HepG2 (cell line): ENCODE results near the gene NRDE2. TPM values are rescaled to one million over a fixed set of nuclear protein-coding genes. Genes with fewer than 3 reads are reported as not detected.

Experiments
- BRCA1 ChIP-seq: sonication (generic); formaldehyde crosslinking; IDR thresholded peaks from 2 replicates; pipeline ENCODE4 v1.4.0; 2020; ENCODE audit warnings: missing genetic modification reagents
- BRD4 ChIP-seq: sonication (generic); formaldehyde crosslinking; IDR thresholded peaks from 2 replicates; pipeline ENCODE4 v1.4.0; 2020; ENCODE audit warnings: missing genetic modification reagents
- EEA1 ChIP-seq: sonication (generic); formaldehyde crosslinking; IDR thresholded peaks from 2 replicates; pipeline ENCODE4 v1.5.1; 2020; ENCODE audit warnings: mild to moderate bottlenecking, missing genetic modification reagents, borderline replicate concordance
- KDM5A ChIP-seq: fragments of 200-600 bp; sonication (generic); IDR thresholded peaks from 2 replicates; pipeline ENCODE4 v1.7.0; 2018; ENCODE audit warnings: antibody characterized with exemption, mild to moderate bottlenecking, low read length, borderline replicate concordance
- KMT2A ChIP-seq: sonication (generic); formaldehyde crosslinking; IDR thresholded peaks from 2 replicates; pipeline ENCODE4 v1.4.0; 2020; ENCODE audit warnings: missing genetic modification reagents
- MYC ChIP-seq: sonication (generic); formaldehyde crosslinking; IDR thresholded peaks from 2 replicates; pipeline ENCODE4 v1.9.0; 2021; ENCODE audit warnings: missing genetic modification reagents, borderline replicate concordance
- NFE2L1 ChIP-seq: sonication (generic); formaldehyde crosslinking; IDR thresholded peaks from 2 replicates; pipeline ENCODE4 v1.4.0; 2020; ENCODE audit warnings: missing genetic modification reagents, mild to moderate bottlenecking, borderline replicate concordance
- NFKBIZ ChIP-seq: IDR thresholded peaks from 2 replicates; pipeline ENCODE4 v1.6.1; 2018; ENCODE audit warnings: missing genetic modification reagents, missing compliant biosample characterization
- PAWR ChIP-seq: sonication (generic); formaldehyde crosslinking; IDR thresholded peaks from 2 replicates; pipeline ENCODE4 v1.4.0; 2020; ENCODE audit warnings: missing genetic modification reagents, mild to moderate bottlenecking, borderline replicate concordance
- PPARG ChIP-seq: conservative IDR thresholded peaks from 2 replicates; pipeline ENCODE4 v1.6.1; 2016; ENCODE audit warnings: missing biosample characterization, missing genetic modification reagents
- RARG ChIP-seq: sonication (generic); formaldehyde crosslinking; IDR thresholded peaks from 2 replicates; pipeline ENCODE4 v1.4.0; 2020; ENCODE audit warnings: low read depth, mild to moderate bottlenecking, missing genetic modification reagents
- RFX3 ChIP-seq: IDR thresholded peaks from 2 replicates; pipeline ENCODE4 v1.6.1; 2016; ENCODE audit warnings: missing biosample characterization, missing genetic modification reagents
- RXRA ChIP-seq: sonication (generic); formaldehyde crosslinking; IDR thresholded peaks from 2 replicates; pipeline ENCODE4 v1.5.1; 2020; ENCODE audit warnings: missing genetic modification reagents
- SNAPC2 ChIP-seq: sonication (generic); formaldehyde crosslinking; IDR thresholded peaks from 2 replicates; pipeline ENCODE4 v1.8.1; 2022; ENCODE audit warnings: mild to moderate bottlenecking, missing genetic modification reagents
- SP1 ChIP-seq, 2 experiments: fragments of 450-650 bp in 1 of 2; sonication (generic) in 1 of 2; formaldehyde crosslinking in 1 of 2; IDR thresholded peaks; 2 replicates each; pipeline versions ENCODE4 v1.4.0 to v1.6.1; 2016 to 2020; ENCODE audit warnings: missing genetic modification reagents in 1 of 2
- USF2 ChIP-seq, 2 experiments: sonication (generic) in 1 of 2; formaldehyde crosslinking in 1 of 2; IDR thresholded peaks; 2 replicates each; pipeline versions ENCODE4 v1.5.1 to v1.6.1; 2011 to 2020; ENCODE audit warnings: borderline replicate concordance in 1 of 2, low read depth in 1 of 2, low read length in 1 of 2, mild to moderate bottlenecking in 1 of 2, missing genetic modification reagents in 1 of 2, moderate library complexity in 1 of 2
- ZC3H13 ChIP-seq: sonication (generic); formaldehyde crosslinking; IDR thresholded peaks from 2 replicates; pipeline ENCODE4 v1.8.1; 2023; ENCODE audit warnings: mild to moderate bottlenecking, missing genetic modification reagents, moderate library complexity
- ZNF24 ChIP-seq: fragments of 450-650 bp; IDR thresholded peaks from 2 replicates; pipeline ENCODE4 v1.6.1; 2017; ENCODE audit warnings: antibody characterized with exemption, mild to moderate bottlenecking
- ZNF724P ChIP-seq: sonication (generic); formaldehyde crosslinking; IDR thresholded peaks from 2 replicates; pipeline ENCODE4 v1.8.0; 2022; ENCODE audit warnings: missing genetic modification reagents, borderline replicate concordance
- ZSCAN30 ChIP-seq: sonication (generic); formaldehyde crosslinking; IDR thresholded peaks from 2 replicates; pipeline ENCODE4 v1.5.0; 2020; ENCODE audit warnings: mild to moderate bottlenecking, missing genetic modification reagents
- polyA plus RNA-seq, 8 experiments: library from polyadenylated mRNA; depleted of rRNA in 3 of 8; stranded (reverse) in 7 of 8; unstranded in 1 of 8; fragments of >200 nt; fragmentation: Illumina TruSeq in 4 of 8; extraction: Trizol in 4 of 8; gene quantifications; 2 replicates each; pipeline versions ENCODE4 v1.2.1 to v1.2.3, GENCODE V29; 2011 to 2016; ENCODE audit warnings: low read depth in 4 of 8, missing spikeins in 1 of 8, mixed read lengths in 1 of 8; ENCODE audit not compliant: insufficient read depth in 1 of 8
- total RNA-seq, 5 experiments: library from RNA; depleted of rRNA; stranded (reverse); fragments of >200 nt; fragmentation: Illumina TruSeq; extraction: Trizol; gene quantifications; 2 replicates each; pipeline ENCODE4 v1.2.3, GENCODE V29; 2016; ENCODE audit warnings: low read depth in 1 of 5
- TF ChIP-seq, protein P1 (sequence below): sonication (generic); formaldehyde crosslinking; IDR thresholded peaks from 2 replicates; pipeline ENCODE4 v1.4.0; 2020; ENCODE audit warnings: missing genetic modification reagents
- TF ChIP-seq, protein P2 (sequence below): sonication (generic); formaldehyde crosslinking; IDR thresholded peaks from 2 replicates; pipeline ENCODE4 v1.5.1; 2020; ENCODE audit warnings: missing genetic modification reagents, mild to moderate bottlenecking, borderline replicate concordance
- TF ChIP-seq, protein P3 (sequence below): IDR thresholded peaks from 2 replicates; pipeline ENCODE4 v1.6.1; 2016; ENCODE audit warnings: mild to moderate bottlenecking, missing biosample characterization, missing genetic modification reagents

Gene NRDE2
- total and polyA plus RNA-seq, 2 of the 13 experiments (the other 11 are each of a cell fraction or from before 2014, with no cell fraction given): 5.6 to 12.5 TPM

DNA sequence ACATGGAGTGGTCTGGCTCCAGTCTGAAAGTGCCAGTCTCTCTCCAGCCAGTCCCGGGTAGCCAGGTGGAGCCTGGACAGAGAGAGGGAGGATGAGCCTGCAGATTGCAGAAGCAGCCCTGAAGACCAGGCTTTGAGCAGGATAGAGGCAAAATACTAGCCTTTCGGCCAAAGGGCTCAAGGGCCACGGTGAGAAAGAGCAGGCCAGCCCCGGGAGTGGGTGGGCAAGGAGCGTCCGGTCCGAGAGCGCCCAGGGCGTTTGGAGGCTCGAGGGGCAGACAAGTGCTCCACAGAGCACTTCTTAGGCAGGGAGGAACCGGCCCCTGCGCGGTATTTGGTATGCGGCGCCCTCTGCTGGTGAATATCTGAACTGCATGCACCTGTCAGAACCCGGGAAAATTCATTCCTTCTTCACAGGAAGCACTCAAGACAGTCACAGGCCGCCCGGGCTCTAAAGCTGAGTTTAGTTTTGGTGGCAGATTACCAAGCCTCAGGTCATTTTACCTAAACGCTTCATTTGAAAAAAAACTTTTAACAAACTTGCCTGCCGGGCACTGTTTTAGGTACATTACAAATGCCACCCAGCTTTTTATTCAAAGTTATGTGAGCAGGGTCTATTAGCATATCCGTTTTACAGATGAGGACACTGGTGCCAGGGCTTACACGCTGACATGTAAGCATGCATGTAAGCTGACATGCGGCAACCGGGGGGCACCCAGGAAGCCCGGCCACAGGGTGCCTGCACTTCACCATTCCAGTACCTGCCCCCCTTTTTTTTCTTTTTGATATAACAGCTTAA lies 96.4 kb downstream of the NRDE2 start (continued):
- TF ChIP-seq, protein P1, sequence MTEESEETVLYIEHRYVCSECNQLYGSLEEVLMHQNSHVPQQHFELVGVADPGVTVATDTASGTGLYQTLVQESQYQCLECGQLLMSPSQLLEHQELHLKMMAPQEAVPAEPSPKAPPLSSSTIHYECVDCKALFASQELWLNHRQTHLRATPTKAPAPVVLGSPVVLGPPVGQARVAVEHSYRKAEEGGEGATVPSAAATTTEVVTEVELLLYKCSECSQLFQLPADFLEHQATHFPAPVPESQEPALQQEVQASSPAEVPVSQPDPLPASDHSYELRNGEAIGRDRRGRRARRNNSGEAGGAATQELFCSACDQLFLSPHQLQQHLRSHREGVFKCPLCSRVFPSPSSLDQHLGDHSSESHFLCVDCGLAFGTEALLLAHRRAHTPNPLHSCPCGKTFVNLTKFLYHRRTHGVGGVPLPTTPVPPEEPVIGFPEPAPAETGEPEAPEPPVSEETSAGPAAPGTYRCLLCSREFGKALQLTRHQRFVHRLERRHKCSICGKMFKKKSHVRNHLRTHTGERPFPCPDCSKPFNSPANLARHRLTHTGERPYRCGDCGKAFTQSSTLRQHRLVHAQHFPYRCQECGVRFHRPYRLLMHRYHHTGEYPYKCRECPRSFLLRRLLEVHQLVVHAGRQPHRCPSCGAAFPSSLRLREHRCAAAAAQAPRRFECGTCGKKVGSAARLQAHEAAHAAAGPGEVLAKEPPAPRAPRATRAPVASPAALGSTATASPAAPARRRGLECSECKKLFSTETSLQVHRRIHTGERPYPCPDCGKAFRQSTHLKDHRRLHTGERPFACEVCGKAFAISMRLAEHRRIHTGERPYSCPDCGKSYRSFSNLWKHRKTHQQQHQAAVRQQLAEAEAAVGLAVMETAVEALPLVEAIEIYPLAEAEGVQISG (CRISPR knock-in tag): peak; percentile 47
- TF ChIP-seq ZNF24: 0 out of 2 replicates have a peak, but pooled peaks have one; percentile 29
- TF ChIP-seq RFX3 (CRISPR knock-in tag): no peak
- TF ChIP-seq NFE2L1 (CRISPR knock-in tag): no peak
- TF ChIP-seq ZSCAN30 (CRISPR knock-in tag): no peak
- TF ChIP-seq, protein P2, sequence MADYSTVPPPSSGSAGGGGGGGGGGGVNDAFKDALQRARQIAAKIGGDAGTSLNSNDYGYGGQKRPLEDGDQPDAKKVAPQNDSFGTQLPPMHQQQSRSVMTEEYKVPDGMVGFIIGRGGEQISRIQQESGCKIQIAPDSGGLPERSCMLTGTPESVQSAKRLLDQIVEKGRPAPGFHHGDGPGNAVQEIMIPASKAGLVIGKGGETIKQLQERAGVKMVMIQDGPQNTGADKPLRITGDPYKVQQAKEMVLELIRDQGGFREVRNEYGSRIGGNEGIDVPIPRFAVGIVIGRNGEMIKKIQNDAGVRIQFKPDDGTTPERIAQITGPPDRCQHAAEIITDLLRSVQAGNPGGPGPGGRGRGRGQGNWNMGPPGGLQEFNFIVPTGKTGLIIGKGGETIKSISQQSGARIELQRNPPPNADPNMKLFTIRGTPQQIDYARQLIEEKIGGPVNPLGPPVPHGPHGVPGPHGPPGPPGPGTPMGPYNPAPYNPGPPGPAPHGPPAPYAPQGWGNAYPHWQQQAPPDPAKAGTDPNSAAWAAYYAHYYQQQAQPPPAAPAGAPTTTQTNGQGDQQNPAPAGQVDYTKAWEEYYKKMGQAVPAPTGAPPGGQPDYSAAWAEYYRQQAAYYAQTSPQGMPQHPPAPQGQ (CRISPR knock-in tag): no peak
- TF ChIP-seq RXRA: no peak
- TF ChIP-seq BRD4 (CRISPR knock-in tag): no peak
- TF ChIP-seq NFKBIZ (CRISPR knock-in tag): no peak
- 0 out of 2 replicates have a peak, but pooled peaks have one; percentile 48 for TF ChIP-seq BRCA1 (CRISPR knock-in tag)
- TF ChIP-seq USF2 (IDR thresholded peaks at IDR 0.05; ENCODE audit: low read depth, low read length): no peak
- no peak; the same call in 1 of the 2 replicates for TF ChIP-seq USF2 (CRISPR knock-in tag; IDR thresholded peaks at IDR 0.05; ENCODE audit: borderline replicate concordance)
- TF ChIP-seq SNAPC2 (CRISPR knock-in tag): no peak
- TF ChIP-seq MYC (CRISPR knock-in tag): peak; percentile 76
- TF ChIP-seq KMT2A: no peak
- TF ChIP-seq, protein P3, sequence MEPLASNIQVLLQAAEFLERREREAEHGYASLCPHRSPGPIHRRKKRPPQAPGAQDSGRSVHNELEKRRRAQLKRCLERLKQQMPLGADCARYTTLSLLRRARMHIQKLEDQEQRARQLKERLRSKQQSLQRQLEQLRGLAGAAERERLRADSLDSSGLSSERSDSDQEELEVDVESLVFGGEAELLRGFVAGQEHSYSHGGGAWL: peak; percentile 76; the same call in 1 of the 2 replicates
- no peak for TF ChIP-seq PAWR
- no peak for TF ChIP-seq PPARG (CRISPR knock-in tag)
- no peak for TF ChIP-seq KDM5A
- TF ChIP-seq ZNF724P (CRISPR knock-in tag): no peak
- TF ChIP-seq SP1 (IDR thresholded peaks at IDR 0.05): no peak
- TF ChIP-seq SP1 (CRISPR knock-in tag; IDR thresholded peaks at IDR 0.05): no peak
- TF ChIP-seq EEA1 (CRISPR knock-in tag): 0 out of 2 replicates have a peak, but pooled peaks have one; percentile 64
- no peak for TF ChIP-seq RARG (CRISPR knock-in tag)
- no peak for TF ChIP-seq ZC3H13
